HL-60 (cell line): ENCODE data around the gene EGR4.

ENCODE experiments used
- DNase-seq, 2 experiments: peaks; one replicate each; pipeline ENCODE4 v3.0.0-alpha.2; 2010 to 2020; ENCODE audit warnings: low read depth in 1 of 2, low spot score in 1 of 2
- H3K27ac ChIP-seq: fragments of 250-450 bp; sonication (Bioruptor Pico); replicated peaks from 2 replicates; pipeline ENCODE4 v1.5.1; 2020; ENCODE audit warnings: mild to moderate bottlenecking, moderate library complexity
- H3K27me3 ChIP-seq: fragments of 250-450 bp; sonication (Bioruptor Pico); 2 replicates; pipeline ENCODE4 v1.5.1; 2021; ENCODE audit warnings: mild to moderate bottlenecking, moderate library complexity; ENCODE audit not compliant: insufficient read depth, poor library complexity, severe bottlenecking
- H3K4me3 ChIP-seq: replicated peaks from 2 replicates; pipeline ENCODE4 v1.5.1; 2011; ENCODE audit warnings: mild to moderate bottlenecking, control low read depth, low read length; ENCODE audit not compliant: insufficient read depth
- CTCF ChIP-seq: IDR thresholded peaks from one replicate; pipeline ENCODE4 v1.5.1; 2011; ENCODE audit warnings: low read length, control low read depth, inconsistent platforms; ENCODE audit not compliant: insufficient read depth
- GABPA ChIP-seq: IDR thresholded peaks from 2 replicates; pipeline ENCODE4 v1.6.1; 2012; ENCODE audit warnings: low read depth
- POLR2AphosphoS5 ChIP-seq: IDR thresholded peaks from 2 replicates; pipeline ENCODE4 v1.6.1; 2012; ENCODE audit warnings: low read depth
- REST ChIP-seq: IDR thresholded peaks from 2 replicates; pipeline ENCODE4 v1.6.1; 2012; ENCODE audit warnings: low read depth; ENCODE audit not compliant: insufficient replicate concordance
- SPI1 ChIP-seq: IDR thresholded peaks from 2 replicates; pipeline ENCODE4 v1.6.1; 2012; ENCODE audit warnings: low read depth, mild to moderate bottlenecking, borderline replicate concordance
- long read RNA-seq: library from polyadenylated mRNA; unstranded; transcript quantifications from one replicate; pipeline ENCODE4 v2.0.0, GENCODE V29; 2020

EGR4 gene
- long read RNA-seq: 0 reads

- Histone ChIP-seq H3K27me3 (peaks cover 43% of the 10 kb centered on the region), H3K27ac (no peak within 1 kb of the TSS), H3K4me3 (peak within 1 kb of the TSS; percentile 55)
- DNase-seq: peak; percentile 70 to 85
- TF ChIP-seq CTCF (no peak), GABPA (no peak), POLR2AphosphoS5 (no peak), SPI1 (no peak), REST (no peak)
Measured at GRCh38 chr2:73293534-73294171, at the start of gene EGR4. Gene EGR4 (minus strand): TSS chr2:73293548. CDS start chr2:73293317, 231 bp downstream.

GRCh38 chr2:73341039-73341438 lies 47.7 kb upstream of the EGR4 start:
- no peak overlapping the region for H3K27ac ChIP-seq
- no peaks in the 10 kb centered on the region for H3K27me3 ChIP-seq
- TF ChIP-seq SPI1 (no peak), CTCF (no peak), GABPA (no peak), REST (no peak), POLR2AphosphoS5 (no peak)
- DNase-seq: no peak
- no peak overlapping the region for H3K4me3 ChIP-seq

- DNase-seq: no peak
- no peaks in the 10 kb centered on the region for H3K27me3 ChIP-seq
- TF ChIP-seq GABPA (no peak), CTCF (no peak), POLR2AphosphoS5 (no peak), SPI1 (no peak), REST (no peak)
- H3K27ac ChIP-seq: no peak overlapping the region
- H3K4me3 ChIP-seq: no peak overlapping the region
Measured at GRCh38 chr2:73339201-73339600, 45.9 kb upstream of the EGR4 start.
